ENCODE results near the gene PRKG1. TPM values are rescaled to one million over a fixed set of nuclear protein-coding genes. Genes with fewer than 3 reads are reported as not detected.
A peak's percentile ranks its signal among the peaks of the same experiment; 100 is the strongest.
"Not testable (repeated sequence)": the region's sequence is repeated elsewhere in the genome, so short reads cannot be mapped to it uniquely, and the experiment has no call there.

Gene PRKG1
- total and polyA plus RNA-seq, 7 donors = 4.5 to 49.0 (median 31.7) TPM

DNA sequence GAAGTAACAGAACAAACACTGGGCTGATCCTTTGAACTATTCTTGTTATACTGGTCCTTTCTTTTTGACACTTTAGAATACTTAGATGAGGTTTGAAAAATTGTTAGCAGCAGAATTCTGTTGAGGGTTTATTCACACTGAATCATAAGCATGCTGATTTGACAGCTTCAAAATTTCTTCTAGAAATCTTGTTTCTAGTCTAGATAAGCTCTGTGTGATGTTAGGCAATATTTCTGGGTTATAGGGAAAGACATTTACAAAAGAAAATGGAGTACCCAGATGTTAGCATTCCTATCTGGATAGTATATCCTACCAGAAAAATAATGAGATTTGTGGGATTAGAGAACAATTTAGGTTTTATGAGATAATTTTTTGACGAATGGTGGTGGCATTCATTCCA, 613.0 kb downstream of the PRKG1 start:
- ATAC-seq (no peak), DNase-seq (no peak)
- Histone ChIP-seq H3K36me3 (ENCODE audit: insufficient read depth in 1 of 2, low read depth in 1 of 2) (no peaks in the 10 kb centered on the region), H3K27ac (no peak overlapping the region), H3K4me3 (no peak overlapping the region), H3K27me3 (ENCODE audit: insufficient read depth in 3 of 3, low read length in 2 of 3) (no peaks in the 10 kb centered on the region), H3K9me3 (no peaks in the 10 kb centered on the region), H3K4me1 (no peaks in the 10 kb centered on the region)
- 57 to 72% (median 61%) methylated on average over 1 of the region's 1 CpG for WGBS, 3 donors
- TF ChIP-seq, protein P1, sequence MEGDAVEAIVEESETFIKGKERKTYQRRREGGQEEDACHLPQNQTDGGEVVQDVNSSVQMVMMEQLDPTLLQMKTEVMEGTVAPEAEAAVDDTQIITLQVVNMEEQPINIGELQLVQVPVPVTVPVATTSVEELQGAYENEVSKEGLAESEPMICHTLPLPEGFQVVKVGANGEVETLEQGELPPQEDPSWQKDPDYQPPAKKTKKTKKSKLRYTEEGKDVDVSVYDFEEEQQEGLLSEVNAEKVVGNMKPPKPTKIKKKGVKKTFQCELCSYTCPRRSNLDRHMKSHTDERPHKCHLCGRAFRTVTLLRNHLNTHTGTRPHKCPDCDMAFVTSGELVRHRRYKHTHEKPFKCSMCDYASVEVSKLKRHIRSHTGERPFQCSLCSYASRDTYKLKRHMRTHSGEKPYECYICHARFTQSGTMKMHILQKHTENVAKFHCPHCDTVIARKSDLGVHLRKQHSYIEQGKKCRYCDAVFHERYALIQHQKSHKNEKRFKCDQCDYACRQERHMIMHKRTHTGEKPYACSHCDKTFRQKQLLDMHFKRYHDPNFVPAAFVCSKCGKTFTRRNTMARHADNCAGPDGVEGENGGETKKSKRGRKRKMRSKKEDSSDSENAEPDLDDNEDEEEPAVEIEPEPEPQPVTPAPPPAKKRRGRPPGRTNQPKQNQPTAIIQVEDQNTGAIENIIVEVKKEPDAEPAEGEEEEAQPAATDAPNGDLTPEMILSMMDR (IDR thresholded peaks at IDR 0.05) = no peak
- intact Hi-C loops (cut with DNase I) = no loop called here

DNA sequence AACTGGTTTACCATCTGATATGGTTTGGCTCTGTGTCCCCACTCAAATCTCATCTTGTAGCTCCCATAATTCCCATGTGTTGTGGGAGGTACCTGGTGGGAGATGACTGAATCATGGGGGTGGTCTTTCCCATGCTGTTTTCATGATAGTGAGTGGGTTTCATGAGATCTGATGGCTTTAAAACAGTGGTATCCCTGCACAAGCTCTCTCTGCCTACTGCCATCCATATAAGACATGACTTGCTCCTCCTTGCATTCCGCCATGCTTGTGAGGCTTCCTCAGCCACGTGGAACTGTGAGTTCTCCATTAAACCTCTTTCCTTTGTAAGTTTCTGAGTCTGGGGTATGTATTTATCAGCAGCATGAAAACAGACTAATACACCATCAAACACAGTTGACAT, 614.5 kb downstream of the PRKG1 start:
- H3K27ac ChIP-seq; H3K36me3 ChIP-seq (ENCODE audit: insufficient read depth in 1 of 2, low read depth in 1 of 2); H3K4me1 ChIP-seq; H3K4me3 ChIP-seq; ATAC-seq; H3K27me3 ChIP-seq (ENCODE audit: insufficient read depth in 3 of 3, low read length in 2 of 3); intact Hi-C loops (cut with DNase I); H3K9me3 ChIP-seq; DNase-seq: not testable (repeated sequence)
- 90 to 95% (median 91%) methylated on average over 2 of the region's 2 CpGs for WGBS, 3 donors

DNA sequence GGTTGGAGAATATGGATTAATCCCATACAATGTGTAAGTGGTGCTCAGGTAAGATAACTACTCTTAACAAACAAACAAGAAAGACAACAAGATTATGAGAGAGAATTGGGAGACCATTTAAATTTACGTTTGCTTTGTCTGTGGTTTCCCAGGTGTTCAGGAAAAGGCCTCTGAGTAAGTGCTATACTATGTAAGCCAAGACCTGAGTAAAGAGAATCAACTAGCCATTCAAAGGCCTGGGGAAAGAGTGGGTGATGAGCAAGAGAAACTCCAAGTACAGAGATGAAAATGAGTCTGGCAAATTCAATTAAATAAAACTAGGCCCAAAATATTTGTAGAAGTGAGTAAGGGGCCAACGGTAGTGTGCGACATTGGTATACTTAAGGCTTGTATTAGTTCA, 615.2 kb downstream of the PRKG1 start:
- H3K36me3 ChIP-seq (ENCODE audit: insufficient read depth in 1 of 2, low read depth in 1 of 2) = no peaks in the 10 kb centered on the region
- H3K4me1 ChIP-seq = peaks cover 8% of the 10 kb centered on the region
- no peak for ATAC-seq
- H3K27ac ChIP-seq = no peak overlapping the region
- H3K4me3 ChIP-seq = no peak overlapping the region
- intact Hi-C loops (cut with DNase I) = no loop called here
- no peaks in the 10 kb centered on the region for H3K9me3 ChIP-seq
- TF ChIP-seq, protein P1 (IDR thresholded peaks at IDR 0.05) = no peak
- WGBS, 3 donors = 95 to 97% (median 96%) methylated on average over 3 of the region's 3 CpGs
- no peaks in the 10 kb centered on the region for H3K27me3 ChIP-seq (ENCODE audit: insufficient read depth in 3 of 3, low read length in 2 of 3)
- no peak for DNase-seq

DNA sequence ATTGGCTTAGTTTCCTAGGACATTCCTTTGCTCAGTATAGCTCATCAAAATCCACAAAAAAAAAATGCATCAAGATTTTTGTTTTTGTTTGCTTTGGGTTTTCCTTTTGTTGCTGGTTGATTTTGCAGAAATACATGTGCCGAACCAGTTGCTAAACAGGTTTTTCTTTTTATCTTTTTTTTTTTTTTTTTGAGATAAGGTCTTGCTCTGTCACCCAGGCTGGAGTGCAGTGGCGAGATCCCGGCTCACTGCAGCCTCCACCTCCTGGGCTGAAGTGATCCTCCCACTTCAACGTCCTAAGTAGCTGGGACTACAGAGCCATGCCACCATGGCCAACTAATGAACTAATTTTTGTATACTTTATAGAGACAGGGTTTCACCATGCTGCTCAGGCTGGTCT, 616.8 kb downstream of the PRKG1 start:
- TF ChIP-seq, protein P1 (IDR thresholded peaks at IDR 0.05) = no peak
- Histone ChIP-seq H3K27me3 (ENCODE audit: insufficient read depth in 3 of 3, low read length in 2 of 3) (no peaks in the 10 kb centered on the region), H3K4me3 (no peak overlapping the region), H3K36me3 (ENCODE audit: insufficient read depth in 1 of 2, low read depth in 1 of 2) (no peaks in the 10 kb centered on the region), H3K4me1 (peaks cover 22% of the 10 kb centered on the region), H3K27ac (peak overlapping the region; percentile 31), H3K9me3 (no peaks in the 10 kb centered on the region)
- 79 to 84% (median 80%) methylated on average over 4 of the region's 4 CpGs for WGBS, 3 donors
- intact Hi-C loops (cut with DNase I) = loop anchor here in 1 of 2 donors (10.0 kb wide), 1 partner anchor 524 kb away; no protein-coding TSS in a partner anchor
- DNase-seq (no peak), ATAC-seq (peak in 2 of 4 donors; percentile 11 to 21)

DNA sequence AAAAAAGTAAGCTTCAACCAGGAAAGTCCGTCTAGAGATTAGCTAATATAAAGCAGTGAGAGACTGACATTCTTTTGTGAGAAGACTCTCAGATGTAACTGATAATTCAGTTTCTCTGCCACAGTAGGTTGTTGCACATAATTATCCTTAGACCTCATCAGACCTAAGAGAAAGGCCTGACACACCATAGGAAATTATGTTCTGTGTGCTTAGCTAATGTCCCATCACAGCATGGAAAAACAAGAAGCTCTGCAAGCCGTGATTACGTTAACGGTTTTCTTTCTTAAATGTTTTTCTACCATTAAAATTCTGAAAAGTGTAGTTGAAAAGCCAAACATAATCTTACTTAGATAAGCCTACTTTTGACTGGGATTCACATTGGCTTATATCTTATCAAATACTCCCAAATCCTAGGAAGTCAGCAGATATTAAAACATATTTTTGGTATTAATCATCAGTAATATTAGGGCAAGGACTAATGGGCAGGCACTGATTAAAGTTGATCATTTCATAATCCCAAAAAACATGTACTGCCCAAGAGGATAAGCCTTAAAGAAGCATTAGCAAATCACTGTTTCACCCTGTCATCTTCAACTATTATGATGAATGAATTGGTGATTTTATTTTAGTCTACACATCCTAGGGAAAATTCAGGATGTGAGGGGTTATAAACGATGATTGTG, 619.9 kb downstream of the PRKG1 start:
- Histone ChIP-seq H3K9me3 (no peaks in the 10 kb centered on the region), H3K4me1 (peaks cover 48% of the 10 kb centered on the region), H3K27me3 (ENCODE audit: insufficient read depth in 3 of 3, low read length in 2 of 3) (no peaks in the 10 kb centered on the region), H3K27ac (peak overlapping the region; percentile 59), H3K36me3 (ENCODE audit: insufficient read depth in 1 of 2, low read depth in 1 of 2) (no peaks in the 10 kb centered on the region), H3K4me3 (no peak overlapping the region)
- intact Hi-C loops (cut with DNase I) = loop anchor here in 1 of 2 donors (10.0 kb wide), 1 partner anchor 521 kb away; no protein-coding TSS in a partner anchor
- DNase-seq = no peak
- TF ChIP-seq, protein P1 (IDR thresholded peaks at IDR 0.05) = no peak
- no peak for ATAC-seq
- 65 to 83% (median 68%) methylated on average over 5 of the region's 5 CpGs for WGBS, 3 donors
